GM18868 (cell line): ENCODE measurements around the gene CASKIN1.

Experiments
- ATAC-seq: cut with Tn5 transposase; IDR thresholded peaks from one replicate; pipeline ENCODE4 v1.9.1; 2021; ENCODE audit warnings: mild to moderate bottlenecking, moderate library complexity; ENCODE audit not compliant: unreplicated experiment

Gene CASKIN1

DNA sequence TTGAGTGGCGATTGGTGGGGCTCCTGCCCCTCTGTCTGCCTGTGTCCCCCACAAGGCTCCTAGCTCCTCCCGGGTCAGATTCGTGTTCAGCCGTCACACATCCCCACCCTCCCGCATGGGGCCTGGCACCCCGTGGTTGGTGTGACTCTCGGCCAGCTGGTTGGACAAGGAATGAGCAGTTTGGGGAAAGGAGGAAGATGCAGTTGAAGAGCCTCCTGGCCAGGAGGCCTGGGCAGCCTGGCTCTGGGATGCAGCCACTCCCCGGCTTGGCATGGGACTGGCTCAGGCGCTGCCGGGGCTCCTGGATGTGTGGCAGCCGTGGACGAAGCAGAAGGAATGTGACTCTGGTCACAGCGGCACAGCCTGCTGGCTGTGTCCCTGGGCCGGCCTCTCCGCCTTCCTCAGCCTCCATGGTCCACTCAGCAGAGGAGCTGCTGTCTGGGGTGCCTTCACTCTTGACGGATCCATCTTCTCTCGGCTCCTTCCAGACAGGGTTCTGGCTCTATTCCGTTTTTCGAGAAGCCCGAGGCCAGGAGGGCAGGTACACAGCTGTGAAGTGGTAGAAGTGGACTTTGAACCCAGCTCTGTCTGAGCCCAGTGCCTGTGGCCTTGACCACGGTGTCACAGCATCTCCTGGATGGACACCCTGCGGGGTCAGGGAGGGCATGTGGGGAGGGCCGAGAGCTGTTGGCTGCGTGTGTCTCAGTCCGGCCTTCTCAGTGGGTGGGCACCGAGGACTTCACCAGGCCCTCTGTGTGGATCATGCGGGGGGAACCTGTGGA, 38.7 kb downstream of the CASKIN1 start:
- ATAC-seq: no peak

DNA sequence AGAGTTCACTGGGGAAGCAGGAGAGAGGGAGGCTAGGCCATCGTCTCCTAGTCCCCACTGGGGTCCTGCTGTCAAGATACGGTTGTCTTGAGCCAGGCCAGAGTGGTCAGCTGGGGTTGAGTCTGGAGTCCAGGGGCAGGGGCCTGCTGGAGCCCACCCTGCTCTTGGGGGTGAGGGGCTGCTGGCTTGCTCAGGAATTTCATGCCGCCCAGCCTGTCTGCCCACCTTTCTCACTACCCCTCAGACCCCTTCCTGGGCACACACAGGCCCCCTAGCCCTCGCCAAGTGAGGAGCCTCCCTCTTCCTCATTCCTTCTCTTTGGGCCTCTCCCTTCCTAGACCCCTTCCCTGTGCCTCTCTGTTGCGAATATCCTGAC, 39.6 kb downstream of the CASKIN1 start:
- no peak for ATAC-seq

- ATAC-seq: no peak
Observed at GRCh38 chr16:2155977-2156848, 40.2 kb downstream of the CASKIN1 start.

GRCh38 chr16:2155091-2155950, 41.1 kb downstream of the CASKIN1 start, which contains the start of gene TRAF7:
Gene TRAF7 (plus strand): TSS chr16:2155782. CDS start chr16:2163921, 8,139 bp downstream.
- peak; percentile 88 for ATAC-seq

- no peak for ATAC-seq
Observed at GRCh38 chr16:2154533-2155090, 41.8 kb downstream of the CASKIN1 start.

DNA sequence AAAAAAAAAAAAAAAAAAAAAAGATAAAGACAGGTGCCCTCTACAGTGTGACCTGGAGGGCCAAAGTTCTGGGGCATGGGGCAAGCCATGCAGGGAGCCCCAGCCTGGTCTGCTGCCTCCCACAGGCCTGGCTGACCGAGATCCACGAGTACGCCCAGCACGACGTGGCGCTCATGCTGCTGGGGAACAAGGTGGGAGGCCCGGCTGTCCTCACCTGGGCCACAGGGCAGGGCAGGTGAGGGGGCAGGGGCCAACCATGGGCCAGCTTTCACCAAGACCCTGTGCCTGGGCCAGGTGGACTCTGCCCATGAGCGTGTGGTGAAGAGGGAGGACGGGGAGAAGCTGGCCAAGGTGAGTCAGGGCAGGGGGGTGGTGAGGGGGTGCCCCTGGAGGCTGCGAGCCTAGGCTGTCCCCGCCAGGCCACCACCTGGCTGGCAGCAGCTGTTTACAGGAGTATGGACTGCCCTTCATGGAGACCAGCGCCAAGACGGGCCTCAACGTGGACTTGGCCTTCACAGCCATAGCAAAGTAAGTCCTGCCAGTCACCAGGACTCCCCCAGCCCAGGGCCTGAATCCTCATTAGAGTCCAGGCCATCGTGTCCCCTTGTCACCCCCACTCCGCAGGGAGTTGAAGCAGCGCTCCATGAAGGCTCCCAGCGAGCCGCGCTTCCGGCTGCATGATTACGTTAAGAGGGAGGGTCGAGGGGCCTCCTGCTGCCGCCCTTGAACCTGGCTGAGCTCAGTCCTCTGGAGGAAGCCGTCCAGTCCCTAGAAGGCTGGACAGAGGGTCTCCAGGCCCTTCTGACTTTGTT, 43.5 kb downstream of the CASKIN1 start:
- no peak for ATAC-seq

GRCh38 chr16:2151188-2152091, 45.0 kb downstream of the CASKIN1 start:
- no peak for ATAC-seq

- ATAC-seq: no peak
Observed at GRCh38 chr16:2150418-2151187, 45.8 kb downstream of the CASKIN1 start.

GRCh38 chr16:2149630-2150417, 46.6 kb downstream of the CASKIN1 start:
- no peak for ATAC-seq

DNA sequence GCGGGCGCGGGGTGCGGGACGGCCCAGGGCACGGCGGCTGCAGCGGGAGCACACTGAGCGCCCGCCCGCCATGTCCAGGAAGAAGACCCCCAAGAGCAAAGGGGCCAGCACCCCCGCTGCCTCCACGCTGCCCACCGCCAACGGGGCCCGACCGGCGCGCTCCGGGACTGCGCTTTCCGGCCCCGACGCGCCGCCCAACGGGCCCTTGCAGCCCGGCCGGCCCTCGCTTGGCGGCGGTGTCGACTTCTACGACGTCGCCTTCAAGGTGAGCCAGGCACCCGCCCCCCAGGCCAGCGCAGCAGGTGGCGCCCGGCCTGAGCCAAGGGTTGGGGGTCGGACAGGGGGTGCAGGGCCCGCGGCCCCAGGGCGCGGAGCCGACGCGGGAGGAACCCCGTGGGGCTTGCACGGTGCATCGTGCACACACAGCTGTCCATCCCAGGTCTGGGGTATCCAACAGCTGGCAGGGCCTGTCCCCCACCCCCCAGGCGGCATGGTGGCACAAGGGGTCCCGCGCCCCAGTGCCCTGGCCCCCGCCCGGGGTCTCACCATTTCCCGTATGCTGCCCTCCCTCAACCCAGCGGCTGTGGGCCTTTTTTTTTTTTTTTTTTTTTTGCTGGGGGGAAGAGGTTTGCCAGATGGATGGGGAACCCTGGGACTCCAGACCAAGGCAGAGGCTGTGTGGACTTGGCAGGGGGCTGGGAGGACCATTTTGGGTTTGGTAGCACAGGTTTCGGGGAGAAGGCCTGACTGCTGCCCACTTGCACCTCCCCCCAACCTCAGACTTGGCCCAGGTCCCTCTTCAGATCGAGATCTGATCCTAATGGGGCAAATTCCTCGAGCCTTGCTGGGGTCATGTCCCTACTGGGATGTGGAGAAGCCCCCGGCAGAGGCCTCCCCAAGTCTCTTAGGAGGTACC, 47.4 kb downstream of the CASKIN1 start:
- ATAC-seq: no peak

DNA sequence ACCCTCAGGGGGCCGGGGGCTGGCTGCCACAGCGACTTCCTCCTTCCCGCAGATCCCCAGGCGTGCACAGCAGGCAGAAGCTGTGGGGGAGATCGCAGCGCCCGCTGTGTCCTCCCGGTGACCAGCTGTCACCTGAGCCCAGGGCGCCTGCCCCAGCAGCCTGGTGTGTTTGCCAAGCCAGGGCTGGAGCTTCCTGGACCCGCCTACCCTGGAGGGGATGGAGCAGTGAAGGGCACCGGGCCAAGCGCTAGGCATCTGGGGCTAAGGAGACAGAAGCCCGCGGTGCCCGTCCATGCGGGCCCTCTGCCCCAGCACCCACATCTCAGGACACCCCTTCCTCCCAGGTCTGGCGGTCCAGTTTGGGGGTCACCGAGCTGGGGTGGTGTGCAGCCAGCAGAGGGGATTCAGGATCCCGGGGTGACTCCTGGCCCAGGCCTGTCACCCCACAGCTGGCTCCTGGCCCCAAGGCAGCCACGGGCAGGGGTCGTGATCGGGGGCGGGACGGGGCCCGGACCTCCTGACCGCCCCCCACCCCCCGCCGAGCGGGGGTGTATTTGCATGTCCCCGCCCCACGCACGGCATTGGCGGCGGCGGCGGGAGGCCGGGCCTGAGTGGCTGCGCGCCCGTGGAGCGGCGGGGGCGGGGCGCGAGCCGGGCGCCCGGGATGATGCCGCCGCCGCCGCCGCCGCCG, 48.3 kb downstream of the CASKIN1 start, which contains the start of gene RAB26:
RAB26 (plus strand) TSS at position 645 of the 691 bp plus-strand sequence. CDS start 159 bp downstream, outside the sequence.
- ATAC-seq: no peak

DNA sequence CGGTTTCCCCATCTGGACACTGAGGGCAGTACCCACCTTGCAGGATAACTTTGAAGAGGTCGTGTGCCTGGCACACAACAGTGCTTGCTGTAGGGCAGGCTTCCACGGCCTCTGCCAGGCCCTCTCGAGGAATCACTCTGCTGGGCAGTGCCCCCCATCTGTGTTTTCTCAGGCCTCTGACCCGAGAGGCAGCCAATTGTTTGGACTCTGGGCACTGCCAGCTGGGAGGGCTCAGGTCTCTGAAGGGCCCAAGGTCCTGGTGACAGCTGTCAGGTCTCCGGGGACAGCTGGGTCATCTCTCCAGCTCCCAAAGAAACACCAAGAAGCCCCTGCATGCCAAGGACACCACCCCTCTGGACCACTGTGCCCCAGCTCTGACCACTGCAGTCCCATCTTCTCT, 49.0 kb downstream of the CASKIN1 start:
- ATAC-seq: no peak

- no peak for ATAC-seq
Observed at GRCh38 chr16:2145843-2146242, 50.6 kb downstream of the CASKIN1 start.

- no peak for ATAC-seq
Observed at GRCh38 chr16:2143878-2144485, 52.4 kb downstream of the CASKIN1 start.
